Superior temporal gyrus (tissue), 1 donor: ENCODE data around the gene OCSTAMP.
A peak's percentile ranks its signal among the peaks of the same experiment; 100 is the strongest.

Experiments
- DNase-seq: peaks from one replicate; pipeline ENCODE4 v3.0.0-alpha.2; 2016; ENCODE audit errors: extremely low spot score

OCSTAMP gene

GRCh38 chr20:46550461-46550860, at the start of gene OCSTAMP:
Gene OCSTAMP (minus strand): TSS chr20:46550654. CDS start chr20:46550560, 94 bp downstream.
- DNase-seq, result no peak

- no peak for DNase-seq
These were observed 49.0 kb upstream of the OCSTAMP start for GRCh38 chr20:46599227-46599987.

GRCh38 chr20:46595933-46596332, 45.5 kb upstream of the OCSTAMP start:
- DNase-seq, result no peak

GRCh38 chr20:46594725-46595124, 44.3 kb upstream of the OCSTAMP start:
- no peak for DNase-seq

GRCh38 chr20:46592580-46593362, 42.3 kb upstream of the OCSTAMP start:
- no peak for DNase-seq

GRCh38 chr20:46590443-46590842, 40.0 kb upstream of the OCSTAMP start:
- DNase-seq, result no peak

GRCh38 chr20:46588532-46589511, 38.4 kb upstream of the OCSTAMP start:
- DNase-seq, result no peak

- DNase-seq, result no peak
These were observed 37.5 kb upstream of the OCSTAMP start for GRCh38 chr20:46587986-46588385.

- DNase-seq, result no peak
These were observed 36.3 kb upstream of the OCSTAMP start for GRCh38 chr20:46586724-46587123.

- DNase-seq, result no peak
These were observed 34.1 kb upstream of the OCSTAMP start for GRCh38 chr20:46584508-46584907.

GRCh38 chr20:46583411-46584214, 33.2 kb upstream of the OCSTAMP start:
- peak; percentile 71 for DNase-seq

- DNase-seq, result no peak
These were observed 32.2 kb upstream of the OCSTAMP start for GRCh38 chr20:46582648-46583047.

- DNase-seq, result no peak
These were observed 30.9 kb upstream of the OCSTAMP start for GRCh38 chr20:46581391-46581790.

GRCh38 chr20:46580613-46581205, 30.3 kb upstream of the OCSTAMP start:
- DNase-seq, result no peak

- no peak for DNase-seq
These were observed 28.3 kb upstream of the OCSTAMP start for GRCh38 chr20:46578745-46579144.

- DNase-seq, result no peak
These were observed 26.4 kb upstream of the OCSTAMP start for GRCh38 chr20:46576774-46577395.

- peak; percentile 22 for DNase-seq
These were observed 25.5 kb upstream of the OCSTAMP start for GRCh38 chr20:46575937-46576461.

GRCh38 chr20:46575394-46575793, 24.9 kb upstream of the OCSTAMP start:
- DNase-seq, result no peak

- peak; percentile 38 for DNase-seq
These were observed 23.5 kb upstream of the OCSTAMP start for GRCh38 chr20:46573788-46574584.
